Middle frontal gyrus (tissue), 1 donor: ENCODE data around the gene MEF2B.
A peak's percentile ranks its signal among the peaks of the same experiment; 100 is the strongest.
"Not testable (repeated sequence)": the region's sequence is repeated elsewhere in the genome, so short reads cannot be mapped to it uniquely, and the experiment has no call there.

Experiments used
- DNase-seq: peaks from one replicate; pipeline ENCODE4 v3.0.0-alpha.2; 2015; ENCODE audit warnings: low spot score; ENCODE audit errors: extremely low spot score

The MEF2B gene

DNA sequence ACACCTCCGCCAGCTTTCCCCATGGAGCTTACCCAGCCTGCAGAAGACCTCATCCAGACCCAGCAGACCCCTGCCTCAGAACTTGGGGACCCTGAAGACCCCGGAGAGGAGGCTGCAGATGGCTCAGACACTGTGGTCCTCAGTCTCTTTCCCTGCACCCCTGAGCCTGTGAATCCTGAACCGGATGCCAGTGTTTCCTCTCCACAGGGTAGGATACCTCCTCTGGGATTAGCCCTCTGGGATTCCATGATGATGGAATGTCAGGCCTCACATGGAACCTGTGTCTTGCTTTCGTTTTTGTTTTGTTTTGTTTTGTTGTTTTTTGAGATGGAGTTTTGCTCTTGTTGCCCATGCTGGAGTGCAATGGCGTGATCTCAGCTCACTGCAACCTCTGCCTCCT lies 23.9 kb upstream of the MEF2B start:
- no peak for DNase-seq

DNA sequence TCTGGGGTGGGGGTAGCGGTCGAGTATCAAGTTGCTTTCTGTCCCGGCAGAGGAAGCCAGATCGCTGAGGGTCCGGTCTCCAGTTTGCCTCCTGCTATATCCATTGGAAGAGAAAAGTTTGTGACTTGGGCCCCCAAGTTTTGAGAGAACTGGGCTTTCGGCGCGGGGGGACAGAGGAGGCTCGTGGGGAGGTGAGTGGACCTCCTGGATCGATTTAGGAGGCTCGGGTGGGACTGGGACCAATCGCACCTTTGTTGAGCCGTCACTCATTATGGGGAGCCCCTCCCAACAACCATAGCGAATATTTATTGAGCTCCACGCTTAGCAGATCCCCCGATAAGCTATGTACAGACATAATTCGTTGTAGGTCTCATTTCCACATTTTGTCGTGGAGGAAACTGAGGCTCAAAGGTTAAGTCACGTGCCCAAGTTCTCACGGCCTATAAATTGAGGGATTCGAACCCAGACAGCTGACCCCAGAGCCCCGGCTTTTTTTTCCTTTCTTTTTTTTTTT lies 22.9 kb upstream of the MEF2B start:
- DNase-seq = no peak

DNA sequence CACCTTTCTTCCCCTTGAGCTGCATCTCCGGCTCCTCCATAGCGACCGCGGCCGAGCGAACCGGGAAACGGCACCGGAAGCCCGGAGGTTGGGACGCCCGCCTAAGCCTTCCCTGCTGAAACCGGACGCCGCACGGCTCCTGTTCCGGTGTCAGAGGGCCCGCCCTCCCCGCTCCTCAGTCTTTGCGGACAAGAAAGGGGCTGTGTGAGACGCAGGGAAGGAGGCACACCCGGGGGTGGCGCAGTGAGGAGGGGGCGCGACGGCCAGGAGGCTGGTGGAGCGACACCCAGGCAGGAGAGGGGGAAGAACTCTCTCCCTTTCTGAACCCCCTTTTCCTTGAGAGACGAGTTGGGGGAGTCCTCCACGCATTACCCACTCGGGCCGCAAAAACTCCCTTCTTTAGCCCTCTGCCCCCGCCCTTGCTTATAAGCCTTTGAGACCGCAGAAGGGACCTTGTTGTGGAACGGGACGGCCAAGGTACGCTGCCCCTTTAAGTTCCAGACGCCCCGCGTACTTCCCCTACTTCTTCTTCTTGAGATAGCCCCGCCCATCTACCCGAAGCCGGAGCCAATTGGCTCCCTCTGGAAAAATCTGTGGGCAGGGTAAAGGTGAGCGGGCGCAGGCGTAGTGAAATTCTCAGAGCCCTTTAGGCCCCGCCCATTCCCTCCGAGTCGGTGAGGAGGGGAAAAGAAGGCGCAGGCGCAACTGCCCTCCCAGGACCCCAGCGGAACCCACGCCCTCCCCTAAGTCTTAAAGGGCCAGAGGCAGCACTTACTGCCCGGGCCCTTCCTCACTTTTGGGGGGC lies 22.2 kb upstream of the MEF2B start, which contains the start of the genes BORCS8 and RFXANK:
TSS of gene BORCS8 (minus strand) at position 75 of the 805 bp plus-strand sequence. CDS start at position 40, 35 bp downstream.
TSS of gene RFXANK (plus strand) at position 181 of the 805 bp plus-strand sequence. CDS start 1,689 bp downstream, outside the sequence.
- DNase-seq = peak; percentile 98

DNA sequence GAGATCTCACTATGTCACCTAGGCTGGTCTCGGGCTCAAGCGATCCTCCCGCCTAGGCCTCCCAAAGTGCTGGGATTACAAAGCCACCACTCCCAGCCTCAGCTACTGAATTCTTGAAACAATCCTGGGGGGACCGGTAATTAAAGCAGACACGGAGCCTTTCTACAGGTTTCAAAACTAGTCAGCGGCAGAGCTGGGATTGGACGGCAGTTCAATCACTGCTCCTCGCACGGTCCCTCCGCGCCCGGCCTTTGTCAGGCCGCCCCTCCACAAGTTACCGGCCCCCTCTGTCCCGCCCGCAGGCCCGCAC lies 21.7 kb upstream of the MEF2B start:
- DNase-seq = no peak

DNA sequence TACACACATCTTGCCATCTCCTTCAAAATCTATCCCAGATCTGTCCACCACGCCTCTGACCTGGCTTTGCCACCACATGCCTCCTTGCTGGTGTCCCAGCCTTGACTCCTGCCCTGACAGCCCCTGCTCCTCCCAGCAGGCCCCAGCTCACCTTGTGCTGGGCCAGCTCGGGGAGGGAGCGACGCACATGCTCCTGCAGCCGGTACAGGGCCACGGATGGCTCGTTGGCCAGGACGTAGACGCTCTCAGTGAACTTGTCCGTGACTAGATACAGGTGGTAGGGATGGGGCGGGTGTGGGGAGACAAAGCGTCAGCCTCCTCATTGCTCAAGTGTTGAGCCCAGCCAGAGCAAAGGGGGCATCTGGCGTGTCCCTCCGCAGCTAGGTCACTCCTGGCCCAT lies 16.7 kb upstream of the MEF2B start:
- DNase-seq = no peak

DNA sequence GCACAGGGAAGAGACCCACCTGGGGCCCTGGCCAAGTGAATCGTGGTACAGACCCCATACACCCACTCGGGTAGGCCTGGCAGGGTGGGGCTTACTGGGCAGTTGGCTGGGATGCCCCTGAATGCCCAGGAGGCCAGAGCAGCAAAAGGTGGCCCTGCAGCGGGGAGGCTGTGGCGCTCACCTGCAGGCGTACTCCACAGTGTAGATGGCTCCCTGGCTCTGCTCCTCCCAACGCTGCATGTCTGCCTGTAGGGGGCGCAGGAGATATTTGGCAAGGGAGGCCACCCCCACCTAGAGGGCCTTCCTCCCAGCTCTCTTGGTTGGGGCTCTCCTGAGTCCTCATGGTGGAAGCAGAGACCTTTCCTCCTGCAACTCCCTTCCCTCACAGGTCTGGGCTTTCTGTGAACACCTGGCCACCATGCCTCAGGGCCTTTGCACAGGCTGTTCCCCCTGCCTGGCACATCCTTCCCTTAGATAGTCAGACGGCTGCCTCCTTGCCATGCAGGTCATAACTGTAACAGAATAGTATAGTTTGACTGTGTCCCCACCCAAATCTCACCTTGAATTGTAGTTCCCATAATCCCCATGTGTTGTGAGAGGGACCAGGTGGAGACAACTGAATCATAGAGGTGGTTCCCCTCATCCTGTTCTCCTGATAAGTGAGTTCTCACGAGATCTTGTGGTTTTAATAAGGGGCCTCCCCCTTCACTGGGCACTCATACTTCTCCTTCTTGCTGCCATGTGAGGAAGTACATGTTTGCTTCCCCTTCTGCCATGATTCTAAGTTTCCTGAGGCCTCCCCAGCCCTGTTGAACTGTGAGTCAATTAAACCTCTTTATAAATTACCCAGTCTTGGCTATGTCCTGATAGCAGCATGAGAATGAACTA lies 16.0 kb upstream of the MEF2B start:
- no peak for DNase-seq

DNA sequence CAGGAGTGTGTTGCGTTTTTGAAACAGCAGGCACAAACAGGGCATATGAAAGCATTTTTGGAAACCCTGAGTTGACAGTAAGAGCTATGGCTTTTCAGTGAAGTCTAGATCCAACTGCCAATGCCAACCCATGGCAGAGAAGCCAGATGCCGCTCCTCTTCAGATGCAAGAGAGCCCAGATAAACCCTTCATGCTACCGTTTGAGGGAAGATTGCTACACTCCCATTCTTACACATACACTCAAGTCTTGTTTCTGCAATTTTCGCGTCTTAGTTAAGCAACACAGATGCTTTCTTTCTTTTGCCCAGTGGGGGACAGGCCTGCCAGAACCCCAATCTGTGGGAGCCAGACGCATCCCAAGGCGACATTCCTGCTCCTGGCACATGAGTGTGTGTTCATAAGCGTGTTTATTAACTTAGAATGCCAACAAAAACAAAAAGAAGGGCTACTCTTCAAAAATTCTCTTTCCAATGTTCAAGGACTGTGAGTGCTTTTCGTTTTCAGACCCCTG lies 11.5 kb upstream of the MEF2B start:
- DNase-seq = no peak

DNA sequence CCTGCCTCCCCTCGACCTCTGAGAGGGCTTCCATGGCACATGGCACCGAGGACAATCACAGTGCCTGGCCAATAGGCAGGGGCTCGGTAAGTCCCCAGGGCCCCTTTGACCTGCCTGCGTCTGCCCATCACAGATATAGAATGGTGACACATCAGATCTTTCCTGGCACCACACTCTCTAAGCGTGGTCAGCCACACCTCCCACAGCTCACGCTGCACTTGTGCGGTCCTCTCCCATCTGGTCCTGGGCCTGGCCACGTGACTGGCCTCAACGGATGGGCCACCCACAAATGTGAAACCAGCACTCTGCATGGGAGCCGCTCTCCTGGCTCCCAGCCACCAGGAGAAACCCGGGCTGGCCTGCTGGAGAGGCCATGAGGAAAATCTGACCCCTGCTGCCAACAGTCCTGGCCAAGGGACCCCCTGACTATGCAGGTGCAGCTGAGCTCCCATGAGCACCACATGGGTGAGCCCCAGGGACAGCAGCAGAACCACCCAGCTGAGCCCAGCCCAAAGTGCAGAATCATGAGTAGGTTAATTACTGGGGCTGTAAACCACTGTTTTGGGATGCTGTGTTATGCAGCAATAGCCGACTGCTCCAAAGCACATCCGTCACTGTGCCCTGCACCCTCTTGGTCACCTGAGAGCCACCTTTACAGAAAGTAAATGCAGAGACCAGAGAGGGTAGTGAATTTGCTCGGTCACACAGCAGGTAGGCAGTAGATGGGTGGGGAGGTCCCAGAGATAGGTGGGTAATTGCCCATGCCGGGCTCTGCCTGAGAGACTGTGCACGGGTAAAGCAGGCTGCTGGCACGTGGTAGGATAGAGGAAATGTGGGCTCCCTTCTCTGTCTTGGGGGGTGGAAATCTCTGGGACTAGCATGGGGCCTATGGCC lies 9.7 kb upstream of the MEF2B start:
- DNase-seq = no peak

DNA sequence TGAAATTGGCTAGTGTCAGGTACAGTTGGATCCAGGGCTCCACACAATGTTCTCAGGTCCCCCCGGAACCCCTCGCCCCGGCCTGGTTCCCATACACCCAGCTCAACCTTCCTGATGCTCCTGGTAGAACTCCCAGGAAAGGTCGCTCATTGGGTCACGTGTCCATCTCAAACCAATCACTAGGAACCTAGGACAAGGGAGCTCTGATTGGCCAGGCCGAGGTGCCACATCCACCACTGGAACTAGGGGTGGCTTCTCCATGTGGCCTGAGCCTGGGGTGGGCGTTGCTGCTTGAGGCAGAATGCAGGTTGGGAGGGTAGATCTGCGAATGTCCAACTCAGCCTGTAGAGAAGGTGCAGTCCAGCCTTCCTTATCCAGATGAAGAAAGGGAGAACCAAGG lies 6.9 kb upstream of the MEF2B start:
- DNase-seq = no peak

DNA sequence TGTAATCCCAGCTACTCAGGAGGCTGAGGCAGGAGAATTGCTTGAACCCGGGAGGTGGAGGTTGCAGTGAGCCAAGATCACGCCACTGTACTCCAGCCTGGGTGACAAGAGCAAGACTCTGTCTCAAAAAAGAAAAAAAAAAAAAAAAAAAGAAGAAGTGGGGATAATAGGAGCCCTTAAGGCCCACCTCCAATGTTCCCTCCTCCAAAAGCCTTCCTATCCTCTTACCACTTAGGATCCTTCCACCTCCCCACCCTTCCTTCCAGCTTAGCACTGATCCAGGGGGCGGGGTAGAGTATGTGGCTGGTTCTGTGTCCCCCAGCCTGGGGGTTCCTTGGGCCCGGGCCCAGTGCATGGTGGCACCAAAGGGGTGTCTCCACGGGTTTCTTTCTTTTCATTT lies 3.2 kb upstream of the MEF2B start:
- DNase-seq = not testable (repeated sequence)

DNA sequence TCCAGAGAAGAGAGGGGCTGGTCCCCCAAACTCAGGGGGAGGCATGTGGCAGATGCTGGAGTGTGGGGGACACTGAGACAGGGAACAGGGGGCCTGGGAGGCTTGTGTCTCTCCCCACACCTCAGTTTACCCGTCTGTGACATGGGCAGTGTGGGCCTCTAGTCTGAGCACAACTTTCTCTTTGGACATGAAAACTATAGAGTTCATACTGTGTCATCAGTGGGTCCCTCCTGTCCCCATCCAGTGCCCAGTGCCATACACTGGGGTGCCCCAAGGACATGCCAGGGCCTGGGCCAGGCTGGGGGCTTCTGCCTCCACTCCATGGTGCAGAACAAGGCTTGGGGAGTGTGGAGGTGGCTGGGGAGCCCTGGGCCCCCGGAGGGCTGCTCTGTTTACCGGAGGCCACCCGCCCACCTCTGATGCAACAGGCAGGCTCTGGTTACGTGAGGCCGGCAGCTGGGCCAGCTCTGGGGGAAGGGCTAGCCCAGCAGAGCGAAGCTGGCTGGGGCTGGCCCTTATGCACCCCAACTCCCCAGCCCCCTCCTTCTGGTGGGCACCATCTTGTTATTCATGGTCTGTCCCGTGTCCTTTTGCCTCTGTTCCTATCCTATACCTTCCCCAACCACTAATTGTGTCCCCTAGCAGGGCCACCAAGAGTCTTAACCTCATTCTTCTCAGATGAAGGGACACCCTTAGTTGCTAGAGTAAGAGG lies 1.9 kb upstream of the MEF2B start:
- DNase-seq = no peak

DNA sequence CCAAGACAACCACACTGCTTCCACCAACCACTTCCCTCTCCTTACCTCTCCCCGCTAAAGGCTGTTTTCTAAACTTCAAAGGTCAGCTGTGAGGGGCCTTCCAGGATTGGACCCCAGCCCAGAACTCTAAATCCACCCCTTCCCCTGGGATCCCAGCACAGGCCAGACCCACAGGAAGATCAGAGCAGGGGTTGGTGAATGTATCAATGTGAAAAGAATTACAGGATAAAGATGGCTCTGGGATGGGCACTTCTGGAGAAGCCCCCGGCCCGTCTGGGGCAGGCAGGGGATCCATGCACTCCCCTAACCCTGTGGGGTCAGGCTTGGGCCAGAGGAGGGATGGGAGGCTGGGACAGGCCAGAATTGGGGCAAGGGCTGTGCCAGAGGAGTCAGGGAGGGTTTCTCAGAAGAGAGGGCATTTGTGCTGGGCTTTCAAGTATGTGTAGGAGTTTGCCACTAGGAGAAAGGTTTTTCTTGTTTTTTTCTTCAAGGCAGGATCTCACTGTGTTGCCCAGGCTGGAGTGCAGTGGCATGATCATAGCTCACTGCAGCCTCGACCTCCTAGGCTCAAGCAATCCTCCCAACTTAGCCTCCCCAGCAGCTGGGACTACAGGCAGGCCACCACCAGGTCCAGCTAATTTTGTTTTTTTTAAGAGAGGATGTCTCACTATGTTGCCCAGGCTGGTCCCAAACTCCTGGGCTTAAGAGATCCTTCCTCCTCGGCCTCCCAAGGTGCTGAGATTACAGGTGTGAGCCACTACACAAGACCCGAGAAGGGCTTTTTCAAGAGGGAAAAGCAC lies 1.0 kb upstream of the MEF2B start:
- DNase-seq = no peak

DNA sequence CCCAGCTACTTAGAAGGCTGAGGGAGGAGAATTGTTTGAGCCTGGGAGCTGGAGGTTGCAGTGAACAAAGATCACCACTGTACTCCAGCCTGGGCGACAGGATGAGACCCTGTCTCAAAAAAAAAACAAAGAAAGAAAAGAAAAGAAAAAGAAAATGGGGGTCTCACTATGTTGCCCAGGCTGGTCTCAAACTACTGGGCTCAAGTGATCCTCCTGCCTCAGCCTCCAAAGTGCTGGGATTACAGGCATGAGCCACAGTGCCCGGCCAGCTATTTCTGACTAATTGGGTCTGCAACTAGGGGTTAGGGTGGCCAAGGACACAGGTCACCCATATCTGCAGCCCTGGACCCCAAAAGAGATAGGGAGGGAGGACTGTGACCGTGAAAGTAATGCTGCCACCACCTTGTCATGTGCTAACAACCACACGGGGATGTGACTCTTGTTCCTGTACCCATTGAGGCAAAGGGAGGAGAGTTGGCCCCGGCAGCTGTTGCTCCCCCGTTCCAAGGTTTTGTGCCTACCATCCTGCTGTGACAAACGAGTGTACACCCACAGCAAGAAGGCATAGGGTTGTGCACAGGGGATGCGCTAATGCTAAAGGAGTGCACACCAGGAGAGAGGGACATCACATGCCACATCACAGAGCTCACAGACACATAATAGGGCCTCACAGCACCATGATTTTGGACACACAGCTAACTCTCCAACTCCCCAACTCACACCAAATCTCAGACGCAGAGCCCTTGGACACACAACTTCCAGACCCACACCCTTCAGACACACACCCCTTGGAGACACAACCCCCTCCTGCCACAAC lies 619 bp downstream of the MEF2B start:
- no peak for DNase-seq

DNA sequence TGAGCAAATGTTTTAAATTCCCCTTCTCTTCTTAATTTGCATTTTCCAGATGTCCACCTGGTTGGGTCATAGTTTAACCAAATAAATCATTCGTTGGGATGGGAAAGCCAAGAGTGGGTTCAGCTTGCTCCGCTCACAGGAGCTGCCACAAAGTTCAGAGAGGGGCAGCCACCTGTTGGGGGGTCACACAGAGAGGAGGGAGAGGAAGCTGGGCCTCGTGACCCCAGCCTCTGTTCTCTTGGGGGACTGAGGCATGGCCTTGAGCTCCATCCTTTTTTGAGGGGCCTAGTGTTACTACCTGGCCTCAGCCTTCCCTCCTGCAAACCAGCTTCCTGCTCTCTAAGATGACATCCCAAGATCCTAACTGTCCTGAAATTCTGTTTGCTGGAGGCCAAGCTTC lies 2.5 kb downstream of the MEF2B start:
- no peak for DNase-seq

DNA sequence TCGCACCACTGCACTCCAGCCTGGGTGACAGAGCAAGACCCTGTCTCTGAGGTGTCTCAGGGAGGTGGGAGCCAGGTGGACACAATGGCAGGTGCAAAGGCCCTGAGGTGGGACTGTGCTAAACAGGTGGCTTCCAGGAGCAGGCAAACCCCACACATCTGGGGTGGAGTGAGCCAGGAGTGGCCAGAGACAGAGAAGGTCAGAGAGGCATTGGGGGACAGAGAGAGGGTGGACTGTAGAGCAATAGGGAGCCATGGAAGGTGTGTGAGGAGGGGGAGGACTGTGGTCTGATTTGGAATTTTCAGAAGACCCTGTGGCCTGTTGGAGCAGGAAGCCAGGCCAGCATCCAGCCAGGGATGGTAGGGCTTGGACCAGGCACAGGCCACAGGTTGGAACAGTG lies 4.7 kb downstream of the MEF2B start:
- no peak for DNase-seq

DNA sequence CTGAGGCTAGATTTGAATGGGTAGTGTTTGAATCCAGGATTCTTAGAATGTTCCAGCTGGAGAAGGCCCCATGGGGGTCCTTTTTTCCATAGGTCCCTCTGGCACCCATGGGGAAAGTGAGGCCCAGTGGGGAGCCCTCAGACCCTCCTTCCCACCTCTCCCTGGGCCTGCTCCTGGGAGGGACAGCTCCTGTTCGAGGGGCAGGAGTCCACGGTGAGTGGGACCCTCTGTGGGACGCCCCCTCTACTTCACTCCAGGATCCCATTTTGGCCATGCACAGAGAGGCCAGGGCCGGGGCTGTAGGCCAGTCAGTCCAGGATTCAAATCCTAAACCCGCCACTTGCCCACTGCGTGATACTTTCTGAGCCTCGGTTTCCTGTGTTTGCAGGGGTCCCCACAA lies 7.6 kb downstream of the MEF2B start:
- DNase-seq = no peak

DNA sequence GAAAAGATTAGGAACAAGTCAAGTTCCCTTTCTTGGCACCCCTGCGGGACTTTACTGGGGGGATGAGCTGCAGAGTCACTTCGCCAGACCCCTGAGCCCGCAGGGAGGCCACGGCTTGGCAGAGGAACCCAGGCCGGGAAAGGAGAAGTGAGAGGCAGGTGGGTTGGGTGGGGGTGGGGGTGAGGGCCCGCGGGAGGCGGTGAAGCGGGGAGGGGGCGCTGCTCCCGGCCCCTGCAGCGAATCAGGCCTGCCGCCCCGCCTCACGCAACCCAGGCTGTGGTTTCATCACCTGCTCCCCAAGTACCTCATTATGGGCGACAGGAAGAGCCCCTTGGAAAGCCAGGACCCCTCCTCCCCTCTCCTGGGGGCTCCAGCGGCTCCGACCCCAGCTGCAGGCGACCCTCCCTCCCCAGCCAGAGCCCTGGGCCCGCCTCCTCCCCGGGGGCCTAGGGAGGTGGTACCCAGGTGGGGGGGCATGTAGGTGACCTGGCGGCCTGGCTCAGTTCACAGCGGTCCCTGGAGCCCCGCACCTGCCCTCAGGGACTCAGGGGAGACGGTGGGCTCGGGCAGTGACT lies 9.5 kb downstream of the MEF2B start:
- no peak for DNase-seq

DNA sequence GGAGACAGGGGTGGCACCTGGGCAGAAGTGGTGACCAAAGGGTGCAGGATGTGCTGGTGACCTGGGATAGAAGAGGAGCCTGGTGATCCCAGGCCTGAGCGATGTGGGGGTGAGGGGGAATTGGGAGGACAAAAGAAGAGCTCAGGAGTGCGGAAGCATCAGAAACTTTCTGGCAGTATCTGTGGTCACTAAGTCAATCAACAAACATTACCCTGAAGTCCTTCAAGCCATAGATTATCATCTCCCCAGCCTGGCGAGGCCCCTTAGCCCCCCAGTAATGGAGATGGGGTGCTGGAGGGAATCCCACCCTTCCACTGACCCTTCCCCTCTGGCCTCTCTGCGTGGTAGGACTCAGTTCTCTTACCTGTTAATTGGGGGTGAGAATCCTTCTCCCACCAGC lies 10.5 kb downstream of the MEF2B start:
- DNase-seq = no peak
